Central memory CD4-positive, alpha-beta T cell (primary cell): ENCODE results near the gene FFAR4.
"Not testable (repeated sequence)": the region's sequence is repeated elsewhere in the genome, so short reads cannot be mapped to it uniquely, and the experiment has no call there.

Experiments
- DNase-seq: peaks from one replicate; pipeline ENCODE4 v3.0.0; 2022
- total RNA-seq, 3 experiments: gene quantifications; one replicate each; lab custom pipeline; 2026; lab: John Stamatoyannopoulos, UW

FFAR4 gene
- total RNA-seq, result 0 reads per million in 3 experiments

DNA sequence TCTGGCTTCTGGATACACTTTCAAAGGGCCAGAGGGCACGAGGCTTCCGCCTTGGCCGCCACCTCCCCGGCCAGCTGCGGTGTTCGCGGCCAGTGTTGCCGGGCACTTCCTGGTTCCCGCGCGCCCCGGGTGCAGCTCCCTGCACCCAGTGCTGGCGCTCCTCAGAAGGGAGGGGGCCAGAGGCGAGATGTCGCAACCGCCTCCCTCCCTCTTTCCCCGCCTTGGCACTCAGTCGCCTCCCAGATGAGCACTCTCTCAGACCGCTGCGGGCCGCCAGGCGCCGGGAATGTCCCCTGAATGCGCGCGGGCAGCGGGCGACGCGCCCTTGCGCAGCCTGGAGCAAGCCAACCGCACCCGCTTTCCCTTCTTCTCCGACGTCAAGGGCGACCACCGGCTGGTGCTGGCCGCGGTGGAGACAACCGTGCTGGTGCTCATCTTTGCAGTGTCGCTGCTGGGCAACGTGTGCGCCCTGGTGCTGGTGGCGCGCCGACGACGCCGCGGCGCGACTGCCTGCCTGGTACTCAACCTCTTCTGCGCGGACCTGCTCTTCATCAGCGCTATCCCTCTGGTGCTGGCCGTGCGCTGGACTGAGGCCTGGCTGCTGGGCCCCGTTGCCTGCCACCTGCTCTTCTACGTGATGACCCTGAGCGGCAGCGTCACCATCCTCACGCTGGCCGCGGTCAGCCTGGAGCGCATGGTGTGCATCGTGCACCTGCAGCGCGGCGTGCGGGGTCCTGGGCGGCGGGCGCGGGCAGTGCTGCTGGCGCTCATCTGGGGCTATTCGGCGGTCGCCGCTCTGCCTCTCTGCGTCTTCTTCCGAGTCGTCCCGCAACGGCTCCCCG, at the start of gene FFAR4:
Gene FFAR4 (plus strand): TSS at position 231 of the 842 bp plus-strand sequence. CDS start 56 bp downstream, at position 287.
- no peak for DNase-seq

- no peak for DNase-seq
Observed at GRCh38 chr10:93518531-93518930, 47.9 kb upstream of the FFAR4 start.

DNA sequence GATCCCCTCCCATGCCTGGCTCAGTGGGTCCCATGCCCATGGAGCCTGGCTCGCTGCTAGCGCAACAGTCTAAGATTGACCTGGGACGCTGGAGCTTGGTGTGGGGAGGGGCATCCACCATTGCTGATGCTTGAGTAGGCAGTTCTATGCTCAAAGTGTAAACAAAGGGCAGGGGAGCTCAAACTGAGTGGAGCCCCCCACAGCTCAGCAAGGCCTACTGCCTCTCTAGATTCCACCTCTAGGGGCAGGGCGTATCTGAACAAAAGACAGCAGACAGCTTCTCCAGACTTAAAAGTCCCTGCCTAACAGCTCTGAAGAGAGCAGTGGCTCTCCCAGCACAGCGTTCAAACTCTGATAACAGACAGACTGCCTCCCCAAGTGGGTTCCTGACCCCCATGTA, 31.2 kb upstream of the FFAR4 start:
- DNase-seq, result no peak

DNA sequence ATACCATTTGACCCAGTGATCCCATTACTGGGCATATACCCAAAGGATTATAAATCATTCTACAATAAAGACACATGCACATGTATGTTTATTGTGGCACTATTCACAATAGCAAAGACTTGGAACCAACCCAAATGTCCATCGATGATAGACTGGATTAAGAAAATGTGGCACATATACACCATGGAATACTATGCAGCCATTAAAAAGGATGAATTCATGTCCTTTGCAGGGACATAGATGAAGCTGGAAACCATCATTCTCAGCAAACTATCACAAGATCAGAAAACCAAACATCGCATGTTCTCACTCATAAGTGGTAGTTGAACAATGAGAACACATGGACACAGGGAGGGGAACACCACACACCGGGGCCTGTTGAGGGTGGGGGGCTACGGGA, 25.6 kb upstream of the FFAR4 start:
- not testable (repeated sequence) for DNase-seq

- DNase-seq, result no peak
Observed at GRCh38 chr10:93541402-93542357, 24.8 kb upstream of the FFAR4 start.

GRCh38 chr10:93542358-93542791, 24.1 kb upstream of the FFAR4 start:
- no peak for DNase-seq

- not testable (repeated sequence) for DNase-seq
Observed at GRCh38 chr10:93546995-93547394, 19.5 kb upstream of the FFAR4 start.

- no peak for DNase-seq
Observed at GRCh38 chr10:93547522-93547921, 18.9 kb upstream of the FFAR4 start.

- DNase-seq, result no peak
Observed at GRCh38 chr10:93548376-93549071, 17.9 kb upstream of the FFAR4 start.

DNA sequence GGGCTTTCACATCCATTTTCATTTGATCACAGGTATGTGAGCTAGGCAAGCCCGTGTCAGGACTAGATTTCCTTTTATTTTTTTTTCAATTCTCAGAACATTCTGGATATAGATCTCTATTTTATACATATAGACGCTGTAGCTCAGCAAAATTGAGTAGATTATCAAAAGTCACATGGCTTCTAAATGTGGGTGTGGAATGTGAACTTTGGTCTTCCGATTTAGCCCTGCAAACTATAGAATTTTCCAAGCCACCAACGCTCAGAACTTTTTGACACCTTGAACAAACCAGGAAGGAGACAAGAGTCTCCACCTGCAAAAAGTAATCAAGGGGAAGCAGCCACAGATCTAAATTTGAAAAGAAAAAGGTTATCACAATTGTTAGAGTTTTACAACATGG, 15.9 kb upstream of the FFAR4 start:
- DNase-seq, result no peak

DNA sequence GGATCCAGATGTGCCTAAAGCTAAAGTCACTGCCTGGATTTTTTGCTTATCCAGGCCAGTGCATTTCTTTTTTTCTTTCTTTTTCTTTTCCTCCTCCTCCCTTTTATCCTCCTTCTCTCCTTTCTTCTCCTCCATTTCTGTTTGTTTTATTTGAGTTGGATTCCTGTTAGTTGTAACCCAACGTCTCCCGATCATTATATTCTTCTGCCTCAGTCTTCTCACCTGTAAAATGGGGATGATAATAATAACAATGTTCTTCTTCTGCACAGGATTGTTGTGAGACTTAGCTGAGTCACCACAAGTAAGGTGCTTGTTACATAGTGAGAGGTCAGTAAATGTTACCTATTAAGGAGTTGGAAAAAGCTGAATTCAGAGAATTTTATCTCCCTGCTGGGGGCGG, 13.7 kb upstream of the FFAR4 start:
- DNase-seq, result no peak

DNA sequence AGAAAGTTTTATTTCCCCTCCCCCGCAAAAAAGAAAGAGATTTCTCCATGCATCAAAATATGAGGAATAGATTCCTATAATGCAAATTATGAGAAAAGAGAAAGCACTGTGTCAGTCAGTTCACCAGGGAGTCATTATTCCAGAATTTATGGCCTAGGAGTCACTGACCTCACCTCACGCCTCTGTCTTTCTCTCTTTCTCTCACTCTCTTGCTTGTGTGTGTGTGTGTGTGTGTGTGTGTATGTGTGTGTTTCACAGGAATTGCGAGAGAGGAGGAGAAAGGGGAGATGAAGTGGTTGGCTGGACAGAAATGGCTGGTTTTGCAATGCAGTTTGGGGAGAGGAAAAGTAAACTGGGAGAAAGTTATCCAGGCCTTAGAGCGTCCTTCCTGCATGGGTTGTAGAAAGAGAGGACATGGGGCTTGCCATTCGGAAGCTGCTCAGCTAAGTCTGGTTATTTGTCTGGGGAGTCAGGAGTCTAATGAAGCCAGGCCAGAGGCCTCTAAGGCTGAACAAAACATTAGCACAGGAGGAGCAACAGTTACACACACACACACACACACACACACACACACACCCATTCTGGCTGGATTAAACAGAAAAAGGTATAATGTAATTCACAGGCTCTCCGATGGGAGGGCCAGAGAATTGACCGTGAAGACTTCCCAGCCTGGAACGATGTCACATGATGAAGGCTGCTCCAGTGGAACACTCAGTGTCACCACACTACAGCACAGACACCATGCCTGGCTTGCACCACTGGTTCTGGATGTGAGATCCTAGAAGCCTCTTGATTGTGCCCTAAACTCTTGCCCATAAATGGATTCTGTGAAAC, 12.8 kb upstream of the FFAR4 start:
- no peak for DNase-seq

DNA sequence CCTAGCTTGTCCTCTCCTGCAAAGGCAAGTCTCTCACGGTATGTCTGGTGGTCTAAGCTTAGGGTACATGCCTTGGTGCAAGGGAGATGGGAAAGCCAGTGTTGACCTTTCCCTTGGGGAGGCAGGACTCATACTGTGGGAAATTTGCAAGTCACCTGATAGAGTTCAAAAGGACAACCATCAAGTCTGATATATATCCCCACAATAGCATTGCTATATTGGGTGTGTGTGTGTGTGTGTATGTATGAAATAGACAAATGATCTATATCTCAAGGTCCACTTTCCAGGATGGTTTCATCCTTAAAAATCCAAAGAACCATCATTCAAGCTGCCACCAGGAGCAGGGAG, 12.2 kb upstream of the FFAR4 start:
- no peak for DNase-seq

DNA sequence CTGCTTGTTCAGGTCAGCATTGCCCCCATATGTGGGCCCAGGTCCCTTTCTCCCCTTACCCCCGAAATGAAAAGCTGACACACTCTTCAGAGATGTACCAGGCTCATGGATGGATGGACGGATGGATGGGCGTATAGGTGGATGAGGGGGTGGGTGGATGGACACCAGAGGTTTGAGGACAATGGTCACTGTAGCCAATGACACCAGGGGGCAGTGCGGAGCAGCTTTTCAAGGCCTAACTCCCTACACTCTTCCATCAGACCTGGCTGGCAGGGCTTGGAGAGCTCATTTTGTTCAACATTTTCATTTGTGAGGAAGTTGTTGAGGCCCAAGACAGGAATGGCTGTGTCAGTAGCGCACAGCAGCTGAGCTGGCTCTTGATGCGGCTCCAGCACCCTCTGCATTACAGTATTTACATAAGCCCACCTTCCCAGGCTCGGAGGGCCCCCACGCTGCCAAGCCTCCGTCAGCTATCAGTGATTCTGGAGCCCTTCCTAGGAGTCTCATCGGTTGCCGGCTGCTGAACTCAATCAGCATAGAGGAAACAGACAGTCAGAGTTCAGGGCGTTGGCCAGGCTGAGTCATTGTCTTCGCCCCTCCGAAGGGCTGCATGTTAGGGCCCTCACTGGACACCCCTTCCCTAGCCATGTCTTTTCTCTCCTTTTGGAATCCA, 11.6 kb upstream of the FFAR4 start:
- no peak for DNase-seq

DNA sequence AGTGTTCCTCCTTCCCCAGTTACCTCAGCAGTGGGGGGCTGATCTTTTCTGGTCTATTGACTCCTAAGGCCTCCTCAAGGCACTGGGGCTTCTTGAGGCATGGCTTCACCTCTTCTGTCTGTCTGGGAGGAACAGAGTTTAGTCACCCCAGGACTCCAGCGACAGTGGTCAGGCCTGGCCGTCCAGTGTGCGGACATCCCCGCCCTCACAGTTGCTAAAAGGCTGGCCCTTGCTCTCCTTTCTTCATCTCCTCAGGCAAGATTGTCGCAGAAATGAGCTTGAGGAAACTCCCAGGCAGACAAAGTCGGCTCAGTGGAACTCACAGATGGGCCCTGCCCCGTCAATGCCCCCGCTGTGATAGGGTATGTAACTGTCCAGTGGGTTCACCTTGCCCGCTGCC, 7.0 kb upstream of the FFAR4 start:
- DNase-seq, result no peak

DNA sequence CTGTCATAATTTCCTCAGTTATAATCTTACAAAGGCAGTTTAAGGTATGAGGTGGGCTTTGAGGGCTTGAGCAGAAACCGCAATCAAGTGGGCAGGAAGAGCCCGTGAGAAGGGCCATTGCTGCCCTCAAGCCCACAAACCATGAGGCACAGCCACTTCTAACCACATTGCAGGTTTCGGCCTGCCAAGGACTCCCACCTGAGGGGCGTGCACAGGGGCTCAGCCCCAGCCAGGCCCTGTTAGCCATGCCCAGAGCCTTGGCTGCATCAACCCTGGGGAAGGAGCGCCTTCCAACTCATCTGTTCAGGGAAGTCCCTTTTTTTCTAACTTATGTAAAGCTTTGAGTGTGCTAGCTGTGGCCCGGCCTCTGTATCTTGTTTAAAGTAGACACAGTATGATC, 5.9 kb upstream of the FFAR4 start:
- DNase-seq, result no peak

GRCh38 chr10:93565446-93565845, 1.0 kb upstream of the FFAR4 start:
- DNase-seq, result no peak

- DNase-seq, result no peak
Observed at GRCh38 chr10:93567277-93568104, 1.0 kb downstream of the FFAR4 start.

- no peak for DNase-seq
Observed at GRCh38 chr10:93568105-93568390, 1.6 kb downstream of the FFAR4 start.

GRCh38 chr10:93570383-93570782, 3.9 kb downstream of the FFAR4 start:
- no peak for DNase-seq

DNA sequence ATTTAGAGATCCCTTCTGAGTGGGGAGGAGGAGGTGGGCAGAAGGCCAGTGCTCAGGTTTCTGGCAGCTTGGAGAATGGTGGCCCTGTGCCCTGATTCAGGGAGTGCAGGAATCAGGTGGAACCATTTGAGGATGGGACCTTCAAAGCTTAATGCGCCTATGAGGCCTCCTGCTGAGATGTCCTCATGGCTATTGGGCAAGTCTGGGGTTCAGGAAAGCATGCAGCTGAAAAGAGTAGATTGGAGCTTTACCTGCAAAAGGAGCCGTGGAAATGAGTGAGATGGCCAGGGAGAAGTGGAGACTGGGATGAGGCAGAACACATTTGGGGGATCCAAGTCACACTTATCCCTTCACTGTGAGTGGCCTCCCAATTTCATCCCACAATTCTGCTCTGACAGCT, 6.1 kb downstream of the FFAR4 start:
- no peak for DNase-seq
